HepG2 (cell line): ENCODE data around the gene SUPT6H. TPM values are rescaled to one million over a fixed set of nuclear protein-coding genes. Genes with fewer than 3 reads are reported as not detected.

Experiments used
- ATAC-seq: fragments of 200-7000 bp; cut with Tn5 transposase; 3 replicates; pipeline ENCODE4 v1.9.1; 2020; ENCODE audit warnings: mild to moderate bottlenecking, moderate library complexity
- BruUV-seq: library from RNA; stranded (reverse); fragments of 400-500 nt; replicated peaks from 2 replicates; lab custom pipeline; 2021; lab: Mats Ljungman, UMichigan
- CTCF ChIA-PET: fragments of 300-600 bp; formaldehyde crosslinking; extraction: SDS; loops from one replicate; lab custom pipeline; 2021; ENCODE audit warnings: low total read pairs, inconsistent platforms, low intra/inter-chr PET ratio; lab: Yijun Ruan, JAX
- POLR2A ChIA-PET: fragments of 350-600 bp; sonication (Branson Sonifier 250); formaldehyde crosslinking; loops from one replicate; lab custom pipeline; 2020; ENCODE audit warnings: antibody characterized with exemption, inconsistent platforms; lab: Yijun Ruan, JAX
- DNase-seq: peaks from one replicate; pipeline ENCODE4 v3.0.0-alpha.2; 2015; ENCODE audit warnings: low spot score
- FAIRE-seq: peaks from 3 replicates; lab custom pipeline; 2011; peaks lifted over from hg19 to GRCh38; lab: Jason Lieb, UNC
- H2AFZ ChIP-seq: one replicate; pipeline ENCODE4 v1.6.1; 2011; ENCODE audit warnings: low read length, inconsistent platforms
- H3K27ac ChIP-seq: fragments of 300-600 bp; 3 replicates; pipeline ENCODE4 v1.8.0; 2011; ENCODE audit warnings: mixed run types, mild to moderate bottlenecking, mixed read lengths, low read length, inconsistent platforms; ENCODE audit not compliant: insufficient read depth; ENCODE audit errors: extremely low read length
- H3K27me3 ChIP-seq, 2 experiments: fragments of 200-600 bp in 1 of 2; 2 replicates in 1 of 2; 3 replicates in 1 of 2; pipeline versions ENCODE4 v1.6.0 to v1.8.0; 2011; ENCODE audit warnings: low read length in 2 of 2, mild to moderate bottlenecking in 2 of 2, moderate library complexity in 2 of 2, inconsistent platforms in 1 of 2; ENCODE audit not compliant: insufficient read depth in 2 of 2, control insufficient read depth in 1 of 2
- H3K36me3 ChIP-seq, 2 experiments: fragments of 200-600 bp in 1 of 2; replicated peaks in 1 of 2; 2 replicates in 1 of 2; 3 replicates in 1 of 2; pipeline versions ENCODE4 v1.5.1 to v1.8.0; 2011; ENCODE audit warnings: low read length in 2 of 2, inconsistent platforms in 1 of 2; ENCODE audit not compliant: insufficient read depth in 2 of 2, control insufficient read depth in 1 of 2
- H3K4me1 ChIP-seq: 2 replicates; pipeline ENCODE4 v1.5.1; 2012; ENCODE audit warnings: low read length, inconsistent platforms; ENCODE audit not compliant: insufficient read depth
- H3K4me2 ChIP-seq: 2 replicates; pipeline ENCODE4 v1.6.0; 2011; ENCODE audit warnings: low read depth, low read length, inconsistent platforms
- H3K4me3 ChIP-seq, 3 experiments: fragments of 200-600 bp in 1 of 3; sonication (generic), shearing (Covaris generic) in 1 of 3; replicated peaks in 1 of 3; 2 replicates each; pipeline ENCODE4 v1.5.1; 2011 to 2016; ENCODE audit warnings: low read length in 3 of 3, inconsistent platforms in 2 of 3, low read depth in 2 of 3, mild to moderate bottlenecking in 2 of 3, control low read depth in 1 of 3, mixed read lengths in 1 of 3; ENCODE audit not compliant: insufficient read depth in 1 of 3
- H3K79me2 ChIP-seq: one replicate; pipeline ENCODE4 v1.6.1; 2011; ENCODE audit warnings: low read length, inconsistent platforms; ENCODE audit not compliant: insufficient read depth
- H3K9ac ChIP-seq: 2 replicates; pipeline ENCODE4 v1.6.0; 2011; ENCODE audit warnings: mild to moderate bottlenecking, low read depth, low read length, inconsistent platforms; ENCODE audit not compliant: insufficient read depth
- H3K9me3 ChIP-seq: 2 replicates; pipeline ENCODE4 v1.5.1; 2012; ENCODE audit warnings: mild to moderate bottlenecking, low read length
- H4K20me1 ChIP-seq: 2 replicates; pipeline ENCODE4 v1.6.0; 2011; ENCODE audit warnings: inconsistent platforms, mild to moderate bottlenecking, low read length, moderate library complexity; ENCODE audit not compliant: insufficient read depth
- CHD2 ChIP-seq: IDR thresholded peaks from 2 replicates; pipeline ENCODE4 v1.6.1; 2011; ENCODE audit warnings: low read depth, low read length, improper control_type of control experiment
- FLYWCH1 ChIP-seq: sonication (generic); formaldehyde crosslinking; IDR thresholded peaks from 2 replicates; pipeline ENCODE4 v1.8.1; 2023; ENCODE audit warnings: mild to moderate bottlenecking, missing genetic modification reagents
- NCOA5 ChIP-seq: sonication (generic); formaldehyde crosslinking; IDR thresholded peaks from 2 replicates; pipeline ENCODE4 v1.4.0; 2020; ENCODE audit warnings: missing genetic modification reagents
- NFYC ChIP-seq: IDR thresholded peaks from 2 replicates; pipeline ENCODE4 v1.6.1; 2016; ENCODE audit warnings: missing genetic modification reagents, missing compliant biosample characterization
- RXRB ChIP-seq: IDR thresholded peaks from 2 replicates; pipeline ENCODE4 v1.6.1; 2016; ENCODE audit warnings: borderline replicate concordance, missing genetic modification reagents, missing compliant biosample characterization
- ZNF318 ChIP-seq: sonication (generic); formaldehyde crosslinking; IDR thresholded peaks from 2 replicates; pipeline ENCODE4 v1.4.0; 2020; ENCODE audit warnings: mild to moderate bottlenecking, missing genetic modification reagents
- WGBS: methylation state at CpG from one replicate; pipeline ENCODE4 v1.1.6; 2017; ENCODE audit warnings: low lambda C conversion rate; 5-methylcytosine and 5-hydroxymethylcytosine counted together
- in situ Hi-C: cut with HindIII; loops from 2 replicates; pipeline ENCODE4 v1.10.0; 2017; ENCODE audit warnings: low pct_unique_long_range_greater_than_20kb; ENCODE audit not compliant: extremely low pct_ligation_motif_present
- intact Hi-C: fragments of 100-400 bp; cut with micrococcal nuclease; formaldehyde crosslinking; loops from one replicate; pipeline ENCODE4 v1.10.0; 2022; ENCODE audit not compliant: unreplicated experiment
- polyA plus RNA-seq, 8 experiments: library from polyadenylated mRNA; depleted of rRNA in 3 of 8; stranded (reverse) in 7 of 8; unstranded in 1 of 8; fragments of >200 nt; fragmentation: Illumina TruSeq in 4 of 8; extraction: Trizol in 4 of 8; gene quantifications; 2 replicates each; pipeline versions ENCODE4 v1.2.1 to v1.2.3, GENCODE V29; 2011 to 2016; ENCODE audit warnings: low read depth in 4 of 8, missing spikeins in 1 of 8, mixed read lengths in 1 of 8; ENCODE audit not compliant: insufficient read depth in 1 of 8
- total RNA-seq, 5 experiments: library from RNA; depleted of rRNA; stranded (reverse); fragments of >200 nt; fragmentation: Illumina TruSeq; extraction: Trizol; gene quantifications; 2 replicates each; pipeline ENCODE4 v1.2.3, GENCODE V29; 2016; ENCODE audit warnings: low read depth in 1 of 5

SUPT6H gene
- total and polyA plus RNA-seq, 2 of the 13 experiments (the other 11 are each of a cell fraction or from before 2014, with no cell fraction given): 32.7 to 39.9 TPM

GRCh38 chr17:28623696-28624095 is 38.3 kb upstream of the SUPT6H start:
- Histone ChIP-seq H3K9ac (no peak overlapping the region), H4K20me1 (no peaks in the 10 kb centered on the region), H3K27me3 (no peaks in the 10 kb centered on the region), H3K4me1 (peaks cover 5% of the 10 kb centered on the region; the same call in 1 of the 2 replicates), H3K4me2 (no peak overlapping the region), H3K4me3 (no peak overlapping the region), H2AFZ (no peak overlapping the region), H3K9me3 (no peaks in the 10 kb centered on the region), H3K79me2 (no peaks in the 10 kb centered on the region), H3K27ac (no peak overlapping the region), H3K36me3 (peaks cover 30 to 70% of the 10 kb centered on the region in 2 experiments)
- 98% methylated on average over 4 of the region's 4 CpGs for WGBS
- no peak for DNase-seq
- no peak for ATAC-seq
- FAIRE-seq: no peak
- in situ Hi-C loops (loop anchor here (5.0 kb wide), 1 partner anchor 51 kb away; the partner anchor contains the start of gene PIGS), intact Hi-C loops (loop anchor here (1.0 kb wide), 1 partner anchor 21 kb away; no protein-coding TSS in a partner anchor)
- no peak for TF ChIP-seq NFYC (CRISPR knock-in tag)
- TF ChIP-seq NCOA5 (CRISPR knock-in tag): no peak
- TF ChIP-seq FLYWCH1: no peak
- TF ChIP-seq RXRB: no peak
- no peak for TF ChIP-seq ZNF318 (CRISPR knock-in tag)
- no peak for TF ChIP-seq CHD2
- ChIA-PET POLR2A (no interaction called here), CTCF (no interaction called here)
- BruUV-seq: no TSS peak
